Effector memory CD8-positive, alpha-beta T cell (primary cell): ENCODE results near the gene GPC5.
"Not testable (repeated sequence)": the region's sequence is repeated elsewhere in the genome, so short reads cannot be mapped to it uniquely, and the experiment has no call there.

Source experiments
- ATAC-seq: fragments of 150-1000 bp; cut with Tn5 transposase; replicated peaks from 2 replicates; pipeline ENCODE4 v1.10.0; 2021; ENCODE audit warnings: mild to moderate bottlenecking, moderate library complexity
- DNase-seq, 3 experiments: peaks; one replicate each; pipeline ENCODE4 v3.0.0; 2021
- H3K27ac Mint-ChIP-seq, 2 donors: one replicate each; pipeline ENCODE4 v1.8.0; 2022; ENCODE audit warnings: mild to moderate bottlenecking in 2 of 2, mixed read lengths in 2 of 2, moderate library complexity in 2 of 2
- H3K27me3 Mint-ChIP-seq, 2 donors: one replicate each; pipeline ENCODE4 v1.8.0; 2022; ENCODE audit warnings: mixed read lengths in 2 of 2
- H3K36me3 Mint-ChIP-seq: one replicate; pipeline ENCODE4 v1.8.0; 2022; ENCODE audit warnings: mild to moderate bottlenecking, moderate library complexity, mixed read lengths; ENCODE audit not compliant: insufficient read depth
- H3K4me1 Mint-ChIP-seq, 2 donors: one replicate each; pipeline ENCODE4 v1.8.0; 2022; ENCODE audit warnings: low read depth in 2 of 2, mixed read lengths in 2 of 2
- H3K4me3 Mint-ChIP-seq, 2 donors: one replicate each; pipeline ENCODE4 v1.8.0; 2022; ENCODE audit warnings: mild to moderate bottlenecking in 2 of 2, mixed read lengths in 2 of 2, moderate library complexity in 2 of 2
- H3K9me3 Mint-ChIP-seq, 2 donors: one replicate each; pipeline ENCODE4 v1.8.0; 2022; ENCODE audit warnings: mixed read lengths in 2 of 2

GPC5 gene

DNA sequence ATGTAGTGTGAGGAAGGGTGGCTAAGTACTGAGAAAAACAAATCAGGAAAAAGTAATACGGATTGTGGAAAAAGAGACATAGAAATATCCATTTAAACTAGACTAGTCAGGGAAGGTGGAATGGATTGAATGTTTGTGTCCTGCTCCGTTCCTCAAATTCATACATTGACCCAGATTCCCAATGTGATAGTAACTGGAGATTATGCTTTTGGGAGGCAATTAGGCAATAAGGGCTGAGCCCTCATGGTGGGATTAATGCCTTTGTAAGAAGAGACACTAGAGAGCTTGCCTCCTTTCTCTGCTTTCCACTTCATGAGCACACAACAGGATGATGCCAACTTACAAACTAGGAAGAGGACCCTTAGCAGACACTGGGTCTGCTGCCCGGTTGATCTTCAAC, 1063.0 kb downstream of the GPC5 start:
- H3K9me3 Mint-ChIP-seq: peaks cover 14 to 16% of the 10 kb centered on the region in 2 donors
- DNase-seq: no peak
- H3K4me1 Mint-ChIP-seq: no peaks in the 10 kb centered on the region
- ATAC-seq: no peak
- no peak overlapping the region for H3K27ac Mint-ChIP-seq
- H3K36me3 Mint-ChIP-seq: no peaks in the 10 kb centered on the region
- no peak overlapping the region for H3K4me3 Mint-ChIP-seq
- no peaks in the 10 kb centered on the region for H3K27me3 Mint-ChIP-seq

DNA sequence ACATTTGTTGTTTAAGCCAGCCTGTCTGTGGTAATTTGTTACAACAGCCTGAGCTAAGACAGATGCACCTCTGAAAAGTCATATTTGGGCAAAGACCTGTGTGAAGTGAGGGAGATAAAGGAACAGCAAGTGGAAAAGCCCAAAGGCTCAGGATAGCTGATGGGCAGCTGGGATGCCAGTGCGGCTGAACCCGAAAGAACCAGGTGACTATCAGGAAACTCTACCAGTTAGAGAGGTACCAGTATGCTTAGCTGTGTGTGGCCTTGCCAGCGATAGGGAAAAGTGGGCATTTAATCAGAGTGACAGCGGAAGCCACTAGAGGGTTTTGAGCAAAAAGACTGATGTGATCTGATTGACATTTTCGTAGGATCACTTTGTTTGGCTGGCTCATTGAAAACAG, 1063.4 kb downstream of the GPC5 start:
- no peaks in the 10 kb centered on the region for H3K4me1 Mint-ChIP-seq

DNA sequence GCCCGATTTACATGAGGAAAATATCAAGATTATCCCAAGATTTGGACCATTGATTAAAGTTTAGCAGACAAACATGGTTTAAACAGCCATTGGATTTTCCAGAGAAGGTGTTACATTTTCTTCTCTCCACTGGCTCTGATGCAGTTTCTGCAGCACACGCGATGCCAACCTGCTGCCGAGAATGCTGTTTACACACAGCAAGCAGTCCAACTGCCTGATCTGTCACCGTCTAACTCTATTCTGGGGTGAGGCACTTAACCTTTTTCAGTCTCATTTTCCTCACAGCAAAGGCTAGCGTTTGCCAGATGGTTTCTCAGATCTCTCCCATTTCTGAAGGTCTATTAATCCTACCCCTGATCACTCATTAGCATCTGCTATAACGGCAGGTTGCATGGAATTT, 1064.7 kb downstream of the GPC5 start:
- no peak for ATAC-seq
- H3K36me3 Mint-ChIP-seq: no peaks in the 10 kb centered on the region
- H3K4me1 Mint-ChIP-seq: no peaks in the 10 kb centered on the region
- peaks cover 7 to 9% of the 10 kb centered on the region in 2 donors for H3K9me3 Mint-ChIP-seq
- no peaks in the 10 kb centered on the region for H3K27me3 Mint-ChIP-seq
- no peak overlapping the region for H3K4me3 Mint-ChIP-seq
- DNase-seq: no peak
- H3K27ac Mint-ChIP-seq: no peak overlapping the region

More for the DNA sequence above, 1063.4 kb downstream of the GPC5 start:
- Mint-ChIP-seq H3K27ac (no peak overlapping the region), H3K9me3 (peaks cover 11 to 14% of the 10 kb centered on the region in 2 donors), H3K4me3 (no peak overlapping the region), H3K27me3 (no peaks in the 10 kb centered on the region), H3K36me3 (no peaks in the 10 kb centered on the region)
- DNase-seq (no peak), ATAC-seq (no peak)

DNA sequence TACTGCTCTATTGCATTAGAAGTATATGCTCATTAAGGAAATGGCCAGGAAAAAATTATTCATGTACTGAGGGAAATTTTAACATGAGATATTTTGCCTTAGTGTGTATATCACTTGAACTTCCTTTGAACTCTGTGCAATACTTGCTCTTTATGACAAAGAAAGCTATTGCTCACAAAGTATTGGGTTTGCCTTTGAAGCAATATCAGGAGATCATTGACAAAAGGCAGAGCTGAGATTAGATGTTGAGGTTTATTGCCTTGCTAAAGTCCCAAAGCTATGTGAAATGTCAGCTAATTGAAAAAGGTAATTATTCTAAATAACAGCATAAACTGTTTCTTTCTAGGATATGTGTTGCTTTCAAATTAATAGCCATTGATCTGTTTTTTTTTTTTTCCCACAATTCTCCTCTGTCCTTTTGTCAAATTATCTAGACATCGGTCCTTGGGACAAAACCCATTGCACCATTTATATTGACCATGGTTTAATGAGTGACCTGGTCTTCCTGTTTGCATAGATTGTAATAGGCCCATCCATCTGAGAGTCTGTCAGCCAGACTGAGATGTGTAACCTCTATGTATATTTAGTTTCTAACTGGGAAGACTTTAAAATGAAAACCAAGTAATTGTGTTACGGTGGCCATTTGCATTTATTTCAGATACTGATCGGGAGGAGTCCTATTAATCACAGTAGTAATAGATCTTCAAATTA, 1075.5 kb downstream of the GPC5 start:
- DNase-seq (no peak), ATAC-seq (no peak)
- Mint-ChIP-seq H3K4me3 (no peak overlapping the region), H3K27ac (no peak overlapping the region), H3K4me1 (no peaks in the 10 kb centered on the region), H3K9me3 (peaks cover 5 to 11% of the 10 kb centered on the region in 2 donors), H3K36me3 (no peaks in the 10 kb centered on the region), H3K27me3 (no peaks in the 10 kb centered on the region)

DNA sequence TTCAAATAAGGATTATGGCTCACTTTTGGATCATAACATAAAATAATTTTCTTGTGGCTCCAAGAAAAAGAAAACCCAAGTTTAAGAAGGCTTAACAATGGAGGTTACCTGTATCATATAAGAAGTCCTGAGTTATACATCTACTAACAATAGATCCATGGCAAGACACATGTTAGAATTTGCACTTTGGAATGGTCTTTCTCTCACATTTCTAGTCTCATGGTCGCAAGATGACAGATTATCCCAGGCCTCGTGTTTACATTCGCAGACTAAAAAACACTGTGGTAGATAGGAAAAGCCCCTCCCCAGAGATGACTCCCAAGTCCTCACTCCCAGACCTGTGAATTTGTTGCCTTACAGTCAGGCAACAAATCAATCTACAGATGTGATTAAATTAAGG, 1082.0 kb downstream of the GPC5 start:
- Mint-ChIP-seq H3K4me1 (no peaks in the 10 kb centered on the region), H3K9me3 (peaks cover 8 to 22% of the 10 kb centered on the region in 2 donors), H3K36me3 (no peaks in the 10 kb centered on the region), H3K27ac (no peak overlapping the region), H3K27me3 (no peaks in the 10 kb centered on the region), H3K4me3 (no peak overlapping the region)
- DNase-seq: no peak
- no peak for ATAC-seq

DNA sequence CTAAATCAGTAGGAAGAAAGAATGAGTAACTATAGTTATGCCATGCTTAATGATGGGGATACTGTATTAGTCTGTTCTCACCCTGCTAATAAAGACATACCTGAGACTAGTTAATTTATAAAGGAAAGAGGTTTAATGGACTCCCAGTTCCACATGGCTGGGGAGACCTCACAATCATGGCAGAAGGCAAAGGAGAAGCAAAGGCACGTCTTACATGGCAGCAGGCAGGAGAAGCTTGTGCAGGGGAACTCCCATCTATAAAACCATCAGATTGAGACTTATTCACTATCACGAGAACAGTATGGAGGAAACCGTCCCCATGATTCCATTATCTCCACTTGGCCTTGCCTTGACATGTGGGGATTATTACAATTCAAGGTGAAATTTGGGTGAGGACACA, 1084.4 kb downstream of the GPC5 start:
- H3K27ac Mint-ChIP-seq, H3K36me3 Mint-ChIP-seq, DNase-seq, ATAC-seq, H3K4me3 Mint-ChIP-seq, H3K27me3 Mint-ChIP-seq, H3K4me1 Mint-ChIP-seq: not testable (repeated sequence)
- H3K9me3 Mint-ChIP-seq: peaks cover 8 to 22% of the 10 kb centered on the region in 2 donors

DNA sequence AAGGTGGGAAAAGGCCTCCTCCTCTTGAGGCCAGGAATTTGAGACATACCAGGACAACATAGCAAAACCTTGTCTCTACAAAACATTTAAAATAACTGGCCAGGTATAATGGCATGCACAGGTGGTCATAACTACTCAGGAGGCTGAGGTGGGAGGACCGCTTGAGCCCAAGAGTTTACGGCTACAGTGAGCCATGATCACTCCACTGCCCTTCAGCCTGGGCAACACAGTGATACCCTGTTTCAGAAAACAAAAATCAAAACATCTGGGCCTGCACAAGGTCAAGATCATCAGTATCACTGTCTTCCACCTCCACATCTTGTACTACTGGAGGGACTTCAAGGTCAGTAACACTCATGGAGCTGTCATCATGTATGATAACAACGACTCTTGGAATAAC, 1085.5 kb downstream of the GPC5 start:
- H3K9me3 Mint-ChIP-seq: peaks cover 8 to 20% of the 10 kb centered on the region in 2 donors
- H3K27me3 Mint-ChIP-seq: no peaks in the 10 kb centered on the region
- no peak overlapping the region for H3K27ac Mint-ChIP-seq
- no peaks in the 10 kb centered on the region for H3K4me1 Mint-ChIP-seq
- ATAC-seq (no peak), DNase-seq (no peak)
- no peaks in the 10 kb centered on the region for H3K36me3 Mint-ChIP-seq
- no peak overlapping the region for H3K4me3 Mint-ChIP-seq

DNA sequence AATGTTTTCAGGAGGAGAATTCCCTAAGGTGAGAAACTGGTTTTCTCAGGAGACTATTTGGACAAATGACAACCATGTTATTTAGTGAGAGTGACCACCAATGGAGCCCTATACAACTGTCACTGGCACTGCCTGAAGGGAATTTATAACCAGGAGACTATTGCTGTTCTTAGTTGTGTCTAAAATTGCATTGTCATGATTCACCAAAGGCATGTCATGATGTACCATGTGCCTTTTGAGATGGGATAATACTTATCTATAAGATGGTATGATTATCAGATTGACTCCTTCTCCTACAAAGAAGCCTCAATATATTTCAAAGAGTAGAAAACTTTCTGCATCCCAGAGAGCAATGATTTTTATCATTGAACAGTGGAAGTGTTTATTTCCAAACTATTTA, 1088.8 kb downstream of the GPC5 start:
- ATAC-seq (no peak), DNase-seq (no peak)
- H3K4me3 Mint-ChIP-seq: no peak overlapping the region
- no peaks in the 10 kb centered on the region for H3K36me3 Mint-ChIP-seq
- H3K9me3 Mint-ChIP-seq: peaks cover 4 to 8% of the 10 kb centered on the region in 2 donors
- no peaks in the 10 kb centered on the region for H3K4me1 Mint-ChIP-seq
- H3K27me3 Mint-ChIP-seq: no peaks in the 10 kb centered on the region
- no peak overlapping the region for H3K27ac Mint-ChIP-seq

DNA sequence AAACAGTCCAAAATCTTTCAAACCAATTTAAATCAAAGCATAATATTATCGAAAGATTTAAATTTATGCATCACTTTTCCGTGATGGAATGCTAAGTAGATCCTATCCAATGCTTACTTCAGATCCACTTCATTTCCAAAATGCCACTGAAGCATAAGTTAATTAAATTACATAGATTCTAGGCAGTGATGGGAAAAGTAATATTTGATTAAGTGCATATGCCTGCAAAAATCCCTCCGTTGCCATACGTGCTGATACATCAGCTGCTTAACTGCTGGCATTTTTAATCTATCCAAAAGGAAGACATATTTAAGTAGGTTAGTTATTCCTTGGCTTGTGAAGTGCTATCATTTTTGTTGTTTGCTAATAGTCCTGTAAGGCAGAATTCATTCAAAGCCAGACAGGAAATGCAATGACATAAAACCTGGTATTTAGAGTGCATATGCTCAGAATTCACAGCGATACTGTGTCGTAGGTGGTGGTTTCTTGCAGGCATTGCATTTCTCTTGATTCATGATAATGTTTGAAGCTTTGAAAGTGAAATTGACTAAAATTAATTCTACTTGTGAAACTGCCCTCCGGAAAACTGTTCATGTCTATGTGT, 1089.9 kb downstream of the GPC5 start:
- Mint-ChIP-seq H3K4me3 (no peak overlapping the region), H3K27ac (no peak overlapping the region), H3K9me3 (peaks cover 1 to 8% of the 10 kb centered on the region in 2 donors), H3K4me1 (no peaks in the 10 kb centered on the region), H3K27me3 (no peaks in the 10 kb centered on the region), H3K36me3 (no peaks in the 10 kb centered on the region)
- no peak for ATAC-seq
- no peak for DNase-seq

DNA sequence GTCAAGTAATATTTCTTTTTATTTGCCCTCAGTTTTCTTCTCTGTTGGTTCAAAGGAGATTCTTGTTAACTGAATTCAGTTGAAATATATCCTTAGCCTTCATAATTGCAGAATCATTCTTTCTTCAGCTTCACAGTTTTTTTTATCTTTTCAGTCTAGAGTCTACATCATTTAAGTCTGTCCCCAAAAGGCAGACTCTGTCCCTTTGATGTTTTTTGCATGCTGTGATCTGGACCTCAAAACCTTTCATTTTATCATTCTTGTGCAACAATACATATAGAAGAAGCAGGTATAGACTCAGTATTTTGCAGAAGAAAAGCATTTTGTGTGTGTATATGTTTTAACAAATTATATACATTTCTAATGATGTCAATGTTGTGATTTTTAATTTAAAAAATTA, 1093.4 kb downstream of the GPC5 start:
- Mint-ChIP-seq H3K4me3 (no peak overlapping the region), H3K36me3 (no peaks in the 10 kb centered on the region), H3K27ac (no peak overlapping the region), H3K4me1 (no peaks in the 10 kb centered on the region), H3K9me3 (peaks cover 3 to 8% of the 10 kb centered on the region in 2 donors), H3K27me3 (no peaks in the 10 kb centered on the region)
- no peak for DNase-seq
- no peak for ATAC-seq

DNA sequence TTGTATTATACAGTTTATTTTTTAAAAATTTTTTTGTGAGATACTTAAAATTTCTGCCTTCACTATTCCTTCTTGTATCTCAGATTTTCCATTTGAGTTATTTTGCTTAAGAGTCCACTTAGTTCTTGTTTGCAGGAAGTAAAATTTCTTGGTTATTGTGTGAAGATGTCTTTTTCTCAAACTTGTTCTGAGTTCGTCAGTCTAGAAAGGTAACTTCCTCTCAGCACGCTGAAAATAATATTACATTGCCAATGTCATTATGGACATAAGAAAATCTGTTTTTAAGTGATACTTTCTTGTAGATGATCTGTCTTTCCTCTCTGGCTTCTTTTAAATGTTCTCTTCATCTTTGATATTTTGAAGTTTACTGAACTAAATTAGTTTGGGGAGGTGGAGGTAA, 1096.5 kb downstream of the GPC5 start:
- Mint-ChIP-seq H3K27ac (no peak overlapping the region), H3K4me3 (no peak overlapping the region), H3K36me3 (no peaks in the 10 kb centered on the region), H3K4me1 (no peaks in the 10 kb centered on the region), H3K9me3 (peaks cover 0 to 2% of the 10 kb centered on the region in 2 donors), H3K27me3 (no peaks in the 10 kb centered on the region)
- DNase-seq (no peak), ATAC-seq (no peak)

DNA sequence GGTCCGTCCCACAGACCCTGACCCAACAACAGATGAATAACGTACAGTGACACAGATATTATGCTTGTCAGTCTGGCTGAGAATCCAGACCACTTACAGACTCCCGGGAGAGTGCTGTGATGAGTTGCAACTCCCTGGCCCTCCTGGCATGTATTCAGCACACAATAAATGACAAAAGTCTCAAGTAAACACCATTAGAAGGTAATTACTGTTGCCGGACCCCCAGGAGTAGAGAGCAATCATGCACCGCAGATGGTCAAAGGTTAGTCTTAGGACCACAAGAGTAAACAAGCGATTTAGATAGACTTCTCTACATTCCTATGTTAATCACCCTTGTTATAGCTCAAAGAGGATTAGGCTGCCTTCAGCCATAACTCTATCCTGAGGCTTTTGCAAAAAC, 1101.8 kb downstream of the GPC5 start:
- H3K27me3 Mint-ChIP-seq: no peaks in the 10 kb centered on the region
- ATAC-seq (no peak), DNase-seq (no peak)
- H3K27ac Mint-ChIP-seq: no peak overlapping the region
- no peaks in the 10 kb centered on the region for H3K36me3 Mint-ChIP-seq
- no peak overlapping the region for H3K4me3 Mint-ChIP-seq
- peaks cover 2 to 21% of the 10 kb centered on the region in 2 donors for H3K9me3 Mint-ChIP-seq
- no peaks in the 10 kb centered on the region for H3K4me1 Mint-ChIP-seq

DNA sequence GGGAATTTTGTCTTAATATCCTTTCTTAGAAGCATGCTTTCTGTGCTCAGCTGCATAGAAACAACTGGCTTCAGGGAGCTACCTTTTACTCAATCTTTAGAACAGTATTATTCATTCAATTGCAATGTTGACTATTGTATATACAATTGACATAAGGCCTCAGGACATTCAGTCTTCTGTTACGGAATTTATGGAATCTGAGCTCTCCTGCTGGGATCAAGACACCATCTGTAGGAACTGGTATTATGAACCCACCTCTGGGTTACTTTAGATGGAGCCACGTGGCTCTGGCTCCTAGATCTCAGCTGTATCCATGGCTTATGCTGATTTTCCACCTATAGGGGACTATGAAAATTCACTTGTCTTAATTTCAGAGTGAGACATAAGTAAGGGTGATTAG, 1112.0 kb downstream of the GPC5 start:
- Mint-ChIP-seq H3K4me3 (no peak overlapping the region), H3K27me3 (no peaks in the 10 kb centered on the region), H3K36me3 (no peaks in the 10 kb centered on the region), H3K27ac (no peak overlapping the region), H3K9me3 (peaks cover 4 to 6% of the 10 kb centered on the region in 2 donors), H3K4me1 (no peaks in the 10 kb centered on the region)
- ATAC-seq (no peak), DNase-seq (no peak)

DNA sequence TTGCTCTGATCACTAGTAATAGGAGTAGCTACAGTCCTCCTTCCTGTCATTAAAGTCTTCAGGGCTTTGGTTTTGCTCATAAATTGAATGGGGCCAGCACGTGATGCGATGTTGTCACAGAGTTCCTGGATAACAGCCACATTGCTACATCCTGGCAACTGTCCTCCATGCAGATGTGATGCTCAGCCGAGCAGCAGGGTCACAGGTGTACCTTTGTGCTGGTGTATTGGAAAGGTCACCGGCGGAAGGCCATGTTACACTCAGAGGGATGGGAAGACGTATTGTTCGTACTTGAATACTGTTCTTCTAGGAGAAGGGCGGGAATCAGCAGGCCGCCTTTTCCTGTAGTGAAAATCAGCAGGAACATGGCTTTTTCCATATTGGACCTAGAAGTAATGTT, 1114.4 kb downstream of the GPC5 start:
- Mint-ChIP-seq H3K27ac (no peak overlapping the region), H3K36me3 (no peaks in the 10 kb centered on the region), H3K27me3 (no peaks in the 10 kb centered on the region), H3K4me1 (no peaks in the 10 kb centered on the region), H3K4me3 (no peak overlapping the region), H3K9me3 (peaks cover 4 to 6% of the 10 kb centered on the region in 2 donors)
- ATAC-seq: no peak
- DNase-seq: no peak
